GM19035 (cell line): ENCODE data around the gene FHL3.

Experiments used
- ATAC-seq: cut with Tn5 transposase; IDR thresholded peaks from one replicate; pipeline ENCODE4 v1.9.1; 2021; ENCODE audit not compliant: unreplicated experiment

The FHL3 gene, protein sequence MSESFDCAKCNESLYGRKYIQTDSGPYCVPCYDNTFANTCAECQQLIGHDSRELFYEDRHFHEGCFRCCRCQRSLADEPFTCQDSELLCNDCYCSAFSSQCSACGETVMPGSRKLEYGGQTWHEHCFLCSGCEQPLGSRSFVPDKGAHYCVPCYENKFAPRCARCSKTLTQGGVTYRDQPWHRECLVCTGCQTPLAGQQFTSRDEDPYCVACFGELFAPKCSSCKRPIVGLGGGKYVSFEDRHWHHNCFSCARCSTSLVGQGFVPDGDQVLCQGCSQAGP

DNA sequence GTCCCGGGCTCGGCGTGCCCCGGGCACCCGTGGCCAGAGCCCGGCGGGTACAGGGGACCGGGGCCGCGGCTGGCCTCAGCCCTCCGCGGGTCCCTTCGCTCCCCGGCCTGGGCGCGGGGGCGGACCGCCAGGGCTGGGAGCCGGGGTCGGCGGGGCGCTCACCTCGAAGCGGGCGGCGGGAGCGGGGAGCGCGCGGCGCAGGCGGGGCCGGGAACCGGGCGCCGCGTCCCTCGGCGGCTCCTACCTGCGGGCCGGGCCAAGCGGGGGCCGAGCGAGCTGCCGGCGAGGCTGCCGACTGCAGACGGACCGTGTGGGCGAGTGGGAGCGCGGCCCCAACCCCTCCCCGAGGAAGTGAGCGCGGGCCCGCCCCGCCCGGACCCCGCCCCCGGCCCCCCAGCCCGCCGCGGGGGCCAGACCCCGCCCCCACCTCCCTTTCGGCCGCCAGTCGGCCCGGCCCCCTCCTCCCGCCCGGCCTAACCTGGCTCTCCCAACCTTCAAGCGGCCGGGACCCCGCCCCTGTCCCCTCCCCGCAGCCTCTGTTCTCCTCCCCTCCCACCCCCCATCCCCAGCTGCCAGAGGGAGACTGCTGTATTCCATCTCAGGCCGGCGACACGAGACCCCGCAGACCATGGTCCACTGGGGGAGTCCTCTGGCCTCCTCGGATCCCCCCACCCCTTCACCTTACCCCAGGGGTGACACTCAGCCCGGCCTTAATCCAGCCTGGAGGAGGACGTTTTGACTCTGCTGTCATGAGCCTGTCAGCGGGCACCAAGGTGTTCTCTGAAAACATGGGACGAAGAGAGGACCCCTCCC lies at the start of gene FHL3:
Gene FHL3, minus strand, starts transcription at position 320 of the 813 bp plus-strand sequence. CDS start 6,102 bp downstream, outside the sequence.
- no peak for ATAC-seq

DNA sequence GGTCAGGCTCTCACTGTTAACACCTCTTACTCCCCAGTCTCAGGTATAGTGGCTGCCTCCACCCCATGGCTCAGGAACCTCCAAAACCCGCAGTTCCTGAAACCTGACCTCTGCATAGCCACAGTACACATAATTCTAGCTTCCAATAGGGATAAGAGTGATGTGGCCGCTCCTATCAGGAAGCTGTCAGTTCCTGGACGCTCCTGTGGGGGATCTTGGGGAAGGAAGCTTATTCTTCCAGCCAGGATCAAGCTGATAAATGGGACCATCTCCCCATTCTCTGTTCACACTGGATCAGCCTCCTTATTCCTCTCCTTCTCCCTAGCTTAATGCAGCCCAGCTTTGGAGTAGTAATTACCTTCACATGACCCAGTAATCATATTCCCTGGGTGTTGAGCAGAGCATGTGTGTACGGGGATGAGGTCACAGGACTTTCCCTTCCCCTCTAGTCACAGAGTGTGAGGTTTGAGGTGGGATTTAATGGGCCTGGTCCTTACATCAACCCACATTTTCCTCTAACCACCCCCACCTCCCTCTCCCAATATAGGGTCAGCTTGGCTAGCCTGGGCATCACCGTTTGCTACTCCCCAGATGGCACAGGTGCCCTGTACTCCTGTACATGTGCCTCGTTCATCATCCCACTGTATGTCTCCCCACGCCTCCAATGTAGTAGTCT lies 48.2 kb upstream of the FHL3 start:
- ATAC-seq = no peak

DNA sequence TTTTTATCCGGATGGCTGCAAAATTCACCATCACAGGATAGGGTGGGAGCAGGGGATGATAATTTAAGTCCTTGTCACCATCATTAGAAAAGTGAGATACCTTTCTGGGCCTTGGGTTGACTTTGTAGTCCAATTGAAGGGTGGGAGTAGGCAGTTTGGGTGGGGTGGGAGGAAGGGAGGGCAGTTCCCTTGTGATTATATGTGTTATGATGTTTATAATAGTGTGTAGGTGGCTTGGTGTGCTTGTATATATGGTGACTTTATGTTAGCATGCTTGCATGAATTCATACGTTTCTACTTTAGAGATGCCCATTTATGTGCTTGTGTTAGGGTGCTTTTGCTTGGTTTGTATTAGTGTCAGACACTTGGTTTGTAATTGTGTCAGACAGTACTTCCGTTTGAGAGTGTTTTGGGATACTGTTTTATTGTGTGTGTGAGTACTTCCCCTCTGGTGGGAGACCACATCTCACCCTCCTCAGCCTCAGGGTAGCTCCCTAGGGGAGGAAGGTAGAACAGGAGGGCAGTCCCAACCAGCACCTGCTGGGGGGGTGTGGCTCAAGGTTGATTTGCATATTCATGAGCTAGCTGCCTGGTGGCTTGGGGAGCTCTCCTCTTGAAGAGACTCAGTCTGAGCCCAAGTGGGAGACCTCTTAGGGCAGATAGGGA lies 47.6 kb upstream of the FHL3 start:
- ATAC-seq = no peak

DNA sequence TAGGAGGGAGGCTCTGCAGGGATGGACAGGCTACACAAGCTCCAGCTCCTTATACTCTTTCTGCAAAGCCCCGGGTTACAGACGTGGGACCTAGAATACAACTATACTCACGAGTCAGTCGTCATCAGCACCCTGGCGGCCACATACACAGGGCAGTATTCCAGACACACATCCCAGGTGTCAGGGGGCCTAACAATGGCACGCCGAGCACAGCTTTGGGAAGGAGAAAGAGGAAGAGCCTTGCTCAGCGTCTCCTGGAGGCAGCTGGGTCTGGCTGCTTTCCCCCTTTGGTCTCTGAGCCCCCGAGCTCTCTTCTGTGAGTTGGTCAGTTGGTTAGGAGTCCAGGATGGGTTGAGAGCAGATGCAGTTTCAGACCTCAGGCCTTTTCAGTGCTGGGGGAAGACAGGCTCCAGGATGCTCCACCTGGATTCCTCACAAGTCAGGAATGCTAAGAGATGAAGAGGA lies 45.8 kb upstream of the FHL3 start:
- no peak for ATAC-seq

DNA sequence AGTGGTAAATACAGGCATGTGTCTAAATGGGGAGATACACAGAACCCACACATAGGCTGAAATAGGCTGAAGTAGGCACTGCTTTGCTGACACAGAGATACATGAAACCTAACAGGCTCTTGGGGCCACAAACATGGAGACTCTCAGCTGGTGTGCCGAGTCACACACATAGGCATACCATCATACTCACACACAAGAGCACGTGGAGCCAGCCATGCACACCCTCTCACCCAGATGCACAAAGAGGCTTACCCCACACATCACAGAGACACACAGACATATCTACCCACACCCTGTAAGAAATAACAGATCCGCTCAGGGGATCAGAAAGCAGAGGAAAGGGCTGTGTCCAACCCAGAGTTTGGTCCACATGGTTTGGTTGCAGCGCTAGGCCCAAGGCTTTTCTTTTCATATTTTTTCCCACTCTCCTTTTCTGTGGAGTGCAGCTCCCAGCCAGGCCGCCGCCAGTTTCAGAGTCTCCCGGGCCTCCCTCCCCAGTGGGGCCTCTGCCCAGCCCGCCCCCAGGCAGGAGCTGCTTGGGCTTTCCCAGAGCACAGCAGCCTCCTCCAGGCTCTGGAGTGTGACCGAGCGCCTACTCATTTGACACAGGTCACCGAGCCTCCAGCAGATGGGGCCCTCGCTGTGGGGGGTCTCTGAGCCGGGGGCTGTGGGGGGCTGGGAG lies 45.2 kb upstream of the FHL3 start:
- no peak for ATAC-seq

DNA sequence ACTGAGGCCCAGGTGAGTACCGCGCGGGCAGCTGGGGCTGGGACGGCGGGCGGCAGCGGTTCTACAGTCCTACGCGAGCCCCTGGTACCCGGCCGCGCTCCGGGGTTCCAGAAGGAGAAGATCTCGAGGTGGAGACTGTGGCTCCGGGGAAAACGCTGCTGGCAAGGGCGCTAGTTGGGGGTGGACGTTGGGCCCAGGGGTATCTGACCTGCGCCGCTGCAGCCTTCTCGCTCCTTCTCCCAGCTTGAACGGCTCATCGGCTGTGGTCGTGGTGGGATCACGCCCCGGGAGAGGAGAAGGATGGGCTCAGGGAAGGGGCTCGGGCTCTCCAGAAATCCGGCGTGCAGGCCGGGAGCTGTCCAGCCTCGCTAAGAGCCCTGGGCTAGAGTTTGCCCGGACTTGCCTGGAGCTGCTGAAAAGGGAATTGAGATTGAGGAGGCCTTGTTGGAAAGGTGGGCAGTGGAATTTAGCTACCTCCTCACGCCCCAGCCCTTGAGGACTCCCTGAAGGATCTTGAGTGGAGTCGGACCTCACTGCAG lies 42.4 kb upstream of the FHL3 start:
- ATAC-seq = no peak

DNA sequence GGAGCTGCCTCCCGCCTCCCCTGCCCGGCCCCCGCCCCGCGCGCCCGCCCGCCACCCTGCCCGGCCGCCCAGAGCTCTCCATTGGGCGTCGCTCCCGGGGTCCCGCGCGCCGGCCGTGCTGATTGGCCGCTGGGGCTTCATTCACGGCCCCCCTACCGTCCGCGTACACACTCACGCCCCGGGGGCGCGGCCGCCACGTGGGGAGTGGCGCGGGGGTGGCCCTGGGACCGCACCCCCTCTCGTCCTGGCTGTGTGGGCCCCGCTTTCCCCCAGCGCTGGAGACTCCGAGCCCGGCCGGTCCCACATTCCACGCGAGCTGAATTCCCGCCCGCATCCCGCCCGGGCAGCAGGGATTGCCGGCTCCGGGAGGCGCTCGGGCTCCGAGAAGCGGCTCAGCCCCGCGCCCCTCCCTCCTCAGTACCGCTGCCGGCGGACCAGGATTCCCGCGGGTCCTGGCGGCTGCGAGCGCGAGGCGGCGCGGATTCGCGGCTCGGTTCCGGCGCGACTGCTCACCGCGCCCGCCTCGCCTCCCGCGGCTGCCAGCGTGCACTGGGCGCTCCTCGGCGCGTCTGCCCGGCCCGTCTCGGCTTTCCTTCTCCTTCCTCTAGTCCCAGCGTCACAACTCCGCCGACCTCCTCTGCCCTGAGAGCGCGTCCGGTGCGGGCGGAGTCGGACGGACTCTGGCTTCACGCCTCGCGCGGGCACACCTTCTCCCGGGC lies 41.7 kb upstream of the FHL3 start:
- peak; percentile 64 for ATAC-seq

DNA sequence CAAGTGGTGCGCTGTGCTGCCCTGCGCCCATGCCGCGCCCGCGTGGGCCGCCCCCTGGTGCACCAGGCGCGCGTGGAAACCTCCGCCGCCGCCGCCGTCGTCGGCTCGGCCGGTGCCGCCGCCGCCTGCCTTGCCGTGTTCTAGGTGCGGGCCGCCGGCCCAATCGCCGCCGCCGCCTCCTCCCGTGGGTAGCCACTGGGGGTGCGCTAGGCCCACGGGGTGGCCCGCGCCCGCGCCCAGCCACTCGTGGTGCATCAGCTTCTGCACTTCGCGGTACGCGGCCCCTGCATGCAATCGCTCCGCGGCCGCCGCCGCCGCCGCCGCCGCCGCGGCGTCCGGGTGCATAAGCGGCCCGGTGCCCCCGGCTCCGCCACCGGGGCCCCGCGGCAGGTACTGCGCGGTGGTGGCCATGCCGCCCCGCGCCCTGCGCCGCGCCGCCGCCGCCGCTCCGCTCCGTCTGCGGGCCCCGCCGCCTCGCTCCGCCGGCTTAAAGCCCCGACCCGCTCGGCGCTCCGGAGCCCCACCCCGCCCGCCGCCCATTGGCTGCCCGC lies 41.1 kb upstream of the FHL3 start, which contains the start of gene POU3F1:
Gene POU3F1, minus strand, starts transcription at position 461 of the 551 bp plus-strand sequence. Its CDS starts 50 bp downstream, at position 411.
- peak; percentile 12 for ATAC-seq

DNA sequence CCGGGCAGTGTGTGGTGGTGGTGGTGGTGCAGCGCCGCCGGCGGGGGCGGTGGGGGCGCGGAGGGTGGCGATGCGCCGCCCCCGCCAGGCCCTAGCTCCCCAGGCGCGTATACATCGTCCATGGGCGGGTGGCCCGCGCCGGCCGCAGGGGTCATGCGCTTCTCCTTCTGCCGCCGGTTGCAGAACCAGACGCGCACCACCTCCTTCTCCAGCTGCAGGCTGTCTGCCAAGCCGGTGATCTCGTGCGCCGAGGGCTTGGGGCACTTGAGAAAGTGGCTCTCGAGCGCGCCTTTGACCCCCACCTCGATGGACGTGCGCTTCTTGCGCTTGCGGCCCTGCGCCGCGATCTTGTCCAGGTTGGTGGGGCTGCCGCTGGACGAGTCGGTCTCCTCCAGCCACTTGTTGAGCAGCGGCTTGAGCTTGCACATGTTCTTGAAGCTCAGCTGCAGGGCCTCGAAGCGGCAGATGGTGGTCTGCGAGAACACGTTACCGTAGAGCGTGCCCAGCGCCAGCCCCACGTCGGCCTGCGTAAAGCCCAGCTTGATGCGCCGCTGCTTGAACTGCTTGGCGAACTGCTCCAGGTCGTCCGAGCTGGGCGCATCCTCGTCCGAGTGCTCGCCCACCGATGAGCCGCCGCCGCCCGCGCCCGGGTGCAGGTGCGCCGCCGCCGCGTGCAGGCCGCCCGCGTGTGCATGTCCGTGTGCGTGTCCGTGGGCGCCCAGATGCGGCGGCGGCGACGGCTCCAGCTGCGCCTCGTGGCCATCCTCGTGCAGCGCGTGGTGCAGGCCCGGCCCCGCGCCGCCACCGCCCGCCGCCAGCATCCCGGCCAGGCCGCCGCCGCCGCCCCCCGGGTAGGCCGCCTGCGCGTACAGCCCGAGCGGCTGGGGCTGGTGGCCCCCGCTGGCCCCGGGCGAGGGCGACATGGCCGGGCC lies 40.4 kb upstream of the FHL3 start:
- ATAC-seq = peak; percentile 5

DNA sequence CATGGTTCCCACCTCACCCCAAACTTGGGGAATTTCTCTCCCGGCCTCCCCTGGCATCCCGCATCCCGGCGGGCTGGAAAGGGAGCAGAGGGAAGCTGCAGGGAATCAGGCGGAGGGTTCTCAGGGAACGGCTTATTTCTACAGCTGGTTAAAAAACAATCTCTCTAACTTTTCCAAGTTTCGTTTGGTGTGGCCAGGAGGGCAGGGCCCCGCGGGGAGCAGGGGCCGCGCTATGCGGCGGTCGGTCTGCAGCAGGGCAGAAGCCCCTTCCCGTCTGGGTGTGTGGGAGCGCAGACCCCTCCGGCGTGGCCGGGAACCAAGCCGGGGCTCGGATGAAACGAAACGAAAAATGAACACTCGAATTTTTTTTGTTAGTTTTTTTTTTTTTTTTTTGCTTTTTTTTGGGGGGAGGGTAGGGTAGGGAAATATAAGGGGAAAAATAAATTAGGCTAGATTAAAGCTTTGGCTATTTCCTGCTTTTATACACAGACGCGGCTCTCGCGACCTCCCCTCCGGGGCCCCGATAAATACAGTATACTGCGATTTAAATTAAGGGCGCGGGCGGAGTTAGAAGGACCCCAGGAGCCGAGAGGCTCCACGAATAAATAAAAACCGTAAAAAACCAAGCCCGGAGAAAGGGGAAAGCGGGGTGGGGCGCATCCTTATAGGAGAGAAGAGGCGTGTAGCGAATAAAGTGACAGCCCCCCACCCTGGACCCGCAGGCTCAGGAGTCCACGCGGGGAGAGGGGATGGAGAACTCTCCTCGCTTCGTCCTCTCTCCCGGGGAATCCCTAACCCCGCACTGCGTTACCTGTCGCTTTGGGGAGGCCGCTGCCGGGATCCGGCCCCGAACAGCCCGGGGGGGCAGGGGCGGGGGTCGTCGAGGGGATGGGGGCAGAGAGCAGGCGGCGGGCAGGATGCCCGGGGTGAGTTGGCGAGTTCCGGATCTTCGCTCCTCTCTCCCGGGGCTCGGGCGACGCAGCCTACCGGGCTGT lies 39.2 kb upstream of the FHL3 start:
- ATAC-seq = no peak

DNA sequence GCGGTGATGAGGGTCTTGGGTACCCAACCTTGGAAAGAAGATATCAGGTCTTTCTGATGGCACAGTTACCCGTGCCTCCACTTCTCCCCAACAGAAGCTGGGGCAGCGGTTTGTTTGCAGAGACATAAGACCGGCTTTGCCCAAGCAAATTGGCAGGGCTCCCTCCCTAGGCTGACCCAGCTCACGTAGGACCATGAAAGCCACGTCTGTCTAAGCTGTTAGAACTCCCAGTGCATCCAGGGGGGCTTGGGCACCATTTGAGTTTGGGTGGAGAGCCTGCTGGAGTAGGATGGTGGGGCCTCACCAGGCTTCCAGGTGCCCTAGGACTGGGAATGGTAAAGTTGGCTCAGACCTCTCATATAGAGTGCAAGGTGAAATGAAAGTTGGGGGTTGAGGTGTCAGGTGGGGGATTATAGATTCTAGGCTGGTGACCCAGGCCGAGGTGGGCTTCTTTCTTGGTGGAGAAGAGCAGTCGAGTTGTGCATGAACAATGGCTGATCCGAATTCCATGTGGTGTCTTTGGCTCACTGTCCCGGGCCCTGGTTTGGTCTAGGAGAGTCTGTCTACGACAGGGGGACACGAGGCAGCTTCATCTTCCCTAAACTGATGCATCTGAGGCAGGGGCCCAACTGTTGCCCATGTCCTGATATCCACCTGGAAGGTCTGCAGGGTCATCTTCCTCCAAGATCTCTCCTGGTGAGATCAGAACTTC lies 37.9 kb upstream of the FHL3 start:
- no peak for ATAC-seq

DNA sequence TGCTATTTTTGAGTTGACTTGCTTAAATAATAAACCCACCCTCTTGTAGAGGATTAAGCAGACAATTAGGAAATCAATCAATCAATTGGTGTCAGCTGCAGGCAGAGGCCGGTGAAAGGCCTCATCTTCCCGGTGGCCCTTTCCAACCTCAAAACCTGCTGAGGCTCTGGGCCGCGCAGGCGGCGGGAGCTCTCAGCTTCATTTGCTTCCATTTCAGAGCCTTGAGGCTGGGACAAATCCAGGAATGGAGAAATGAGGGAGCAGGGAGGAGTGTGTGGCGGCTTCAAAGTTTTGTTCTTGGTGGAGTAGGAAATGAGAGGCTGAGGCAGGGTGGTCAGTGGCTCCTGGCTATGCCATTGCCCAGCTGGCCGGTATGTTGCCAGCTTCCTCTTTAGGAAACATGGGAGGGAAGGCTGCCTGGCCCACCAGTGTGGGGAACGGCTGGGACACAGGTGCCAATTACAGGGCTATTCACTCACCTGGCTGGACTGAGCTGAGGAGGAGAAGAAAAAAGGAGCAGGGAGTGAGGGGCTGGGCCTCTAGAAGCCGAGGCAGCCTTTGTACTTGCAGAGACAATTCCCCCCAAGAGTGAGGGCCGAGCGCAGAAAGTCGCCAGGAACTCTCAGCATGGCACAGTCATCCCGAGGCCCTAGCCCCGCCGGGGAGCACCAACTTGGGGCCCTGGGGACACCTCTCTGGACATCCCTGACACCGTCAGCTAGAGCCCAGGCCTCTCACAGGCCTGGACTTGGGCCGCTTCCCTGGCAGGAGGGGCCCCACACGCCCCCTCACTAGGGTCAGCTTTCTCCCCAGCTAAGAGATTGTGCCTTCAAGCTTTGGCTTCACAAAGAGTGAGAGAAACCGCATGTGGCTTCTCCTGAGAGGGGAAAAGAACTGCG lies 36.9 kb upstream of the FHL3 start:
- no peak for ATAC-seq

DNA sequence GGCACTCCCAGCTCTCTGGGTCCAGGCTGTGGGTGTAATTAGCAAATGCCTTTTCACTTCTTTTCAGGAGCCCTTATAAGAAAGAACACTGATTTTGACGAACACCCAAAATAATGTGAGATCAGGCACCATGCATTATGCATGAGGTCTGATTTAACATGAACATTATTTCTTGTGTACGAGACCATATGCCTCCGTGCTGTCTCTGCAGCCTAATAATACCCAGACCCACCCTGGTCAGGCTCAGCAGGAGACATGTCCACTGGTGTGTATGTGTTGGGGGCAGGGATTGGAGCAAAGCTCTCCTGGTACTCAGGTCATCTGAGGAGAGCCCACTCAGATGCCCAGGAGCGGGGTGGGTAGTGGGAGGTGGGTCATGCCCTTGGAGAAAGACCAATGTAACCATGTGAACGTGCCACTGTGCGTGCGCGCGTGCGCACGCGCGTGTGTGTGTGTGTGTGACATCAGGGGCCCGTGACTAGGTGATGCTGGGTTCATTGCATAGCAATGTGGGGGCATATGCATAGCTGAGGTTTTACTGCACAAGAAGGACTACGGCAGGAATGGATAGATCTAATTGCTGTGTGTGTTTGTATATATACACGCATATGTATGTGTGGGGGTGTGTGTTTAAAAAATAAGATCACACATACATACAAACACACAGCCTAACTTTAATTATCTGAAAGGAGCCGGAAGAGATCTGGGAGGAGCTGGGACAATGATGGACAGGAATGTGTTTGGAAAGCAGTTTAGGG lies 34.2 kb upstream of the FHL3 start:
- no peak for ATAC-seq

DNA sequence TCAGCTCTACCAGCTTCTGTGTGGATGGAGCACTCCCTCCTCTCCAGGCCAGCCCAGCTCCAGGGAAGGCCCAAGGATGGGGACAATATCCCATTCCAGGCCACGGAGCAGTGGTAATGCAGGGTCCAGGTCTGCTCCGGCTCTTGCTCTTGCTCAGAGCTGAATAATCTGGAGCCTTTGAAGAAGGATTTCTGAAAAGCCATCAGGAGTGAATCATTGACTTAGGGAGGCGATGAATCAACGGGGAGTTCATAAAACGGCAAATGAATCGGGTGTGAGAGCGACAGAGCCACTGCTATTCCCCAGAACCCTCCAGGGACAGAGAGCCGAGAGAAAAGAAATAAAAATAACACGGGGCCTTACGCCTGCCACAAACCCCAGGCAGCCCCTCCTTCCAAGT lies 33.5 kb upstream of the FHL3 start:
- ATAC-seq = no peak
